ENCODE measurements around the gene IRF5.

GRCh38 chr7:128921866-128922440 lies 15.8 kb upstream of the IRF5 start:
- TF ChIP-seq EZH2 (IDR thresholded peaks at IDR 0.05; ENCODE audit: insufficient read depth, low read length) (no peak), CTCF (IDR thresholded peaks at IDR 0.05; ENCODE audit: insufficient read depth, low read depth, low read length) (no peak)
